Left ventricle myocardium superior (tissue), 1 donor: ENCODE data around the gene IGFLR1. TPM values are rescaled to one million over a fixed set of nuclear protein-coding genes. Genes with fewer than 3 reads are reported as not detected.
"Not testable (repeated sequence)": the region's sequence is repeated elsewhere in the genome, so short reads cannot be mapped to it uniquely, and the experiment has no call there.

Experiments
- ATAC-seq: fragments of 200-7000 bp; cut with Tn5 transposase; one replicate; pipeline ENCODE4 v1.9.1; 2020; ENCODE audit warnings: mild to moderate bottlenecking, moderate library complexity
- DNase-seq: peaks from one replicate; pipeline ENCODE4 v3.0.0-alpha.2; 2020
- intact Hi-C: fragments of 100-400 bp; cut with micrococcal nuclease; formaldehyde crosslinking; loops from one replicate; pipeline ENCODE4 v1.11.0; 2022
- total RNA-seq: library from RNA; stranded (reverse); fragmentation: NEBNext Ultra II Directional; extraction: Animal tissue kit (Norgen Biotek cat#: 25700); gene quantifications from one replicate; pipeline ENCODE4 v1.2.1, GENCODE V29; 2021
- donor health status: DM: no; HTN: yes; CAD: no; lungs with severe emphysema.

IGFLR1 gene
- total RNA-seq, 1 donor from 2014 or later = 3.2 TPM

DNA sequence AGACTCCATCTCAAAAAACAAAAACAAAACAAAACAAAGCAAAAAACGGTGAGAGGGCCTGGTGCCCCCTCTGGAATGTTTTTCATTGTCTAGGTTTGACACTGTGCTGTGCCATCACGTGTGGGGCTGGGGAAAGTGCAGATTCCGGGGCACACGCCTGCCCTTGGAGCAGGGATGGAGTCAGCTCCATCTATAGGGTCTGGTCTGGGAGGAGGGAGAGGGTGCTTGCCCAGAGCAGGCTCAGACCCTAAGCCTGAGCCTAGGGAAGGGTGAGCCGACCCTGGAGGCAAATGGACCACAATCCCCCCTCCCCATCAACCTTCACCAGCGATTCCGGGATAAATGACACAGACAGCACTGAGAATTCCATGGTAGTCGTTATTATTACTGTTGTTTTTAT lies 48.8 kb downstream of the IGFLR1 start:
- DNase-seq (no peak), ATAC-seq (peak; percentile 29)
- intact Hi-C loops = no loop called here

DNA sequence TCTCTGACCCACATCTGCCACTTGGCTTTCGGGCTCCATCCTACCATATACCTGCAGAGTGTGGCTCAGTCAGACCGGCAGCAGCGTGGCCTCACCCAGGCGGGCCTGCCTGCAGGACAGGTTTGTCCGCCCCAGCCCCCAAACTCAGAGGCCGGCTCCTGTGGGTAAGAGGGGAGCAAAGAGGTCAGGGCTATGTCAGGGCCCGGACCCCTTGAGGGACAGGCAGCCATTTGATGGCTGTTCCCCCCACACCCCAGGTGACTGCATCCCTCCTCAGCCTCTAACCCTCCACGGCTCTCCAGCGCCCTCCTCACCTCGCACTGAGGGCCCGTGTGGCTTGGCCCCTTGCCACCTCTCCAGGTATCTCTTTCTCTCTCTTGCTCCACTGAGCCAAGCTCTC lies 50.2 kb downstream of the IGFLR1 start:
- no peak for DNase-seq

DNA sequence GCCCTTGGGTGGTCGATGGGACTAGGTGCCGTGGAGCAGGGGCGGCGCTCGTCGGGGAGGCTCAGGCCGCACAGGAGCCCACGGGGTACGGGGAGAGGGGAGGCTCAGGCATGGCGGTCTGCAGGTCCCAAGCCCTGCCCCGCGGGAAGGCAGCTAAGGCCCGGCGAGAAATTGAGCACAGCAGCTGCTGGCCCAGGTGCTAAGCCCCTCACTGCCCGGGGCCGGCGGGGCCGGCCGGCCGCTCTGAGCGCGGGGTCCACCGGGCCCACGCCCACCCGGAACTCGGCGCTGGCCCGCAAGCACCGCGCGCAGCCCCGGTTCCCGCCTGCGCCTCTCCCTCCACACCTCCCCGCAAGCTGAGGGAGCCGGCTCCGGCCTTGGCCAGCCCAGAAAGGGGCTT lies 51.1 kb downstream of the IGFLR1 start:
- intact Hi-C loops, DNase-seq, ATAC-seq: not testable (repeated sequence)

More for the DNA sequence above, 50.2 kb downstream of the IGFLR1 start:
- intact Hi-C loops = no loop called here
- ATAC-seq = no peak

DNA sequence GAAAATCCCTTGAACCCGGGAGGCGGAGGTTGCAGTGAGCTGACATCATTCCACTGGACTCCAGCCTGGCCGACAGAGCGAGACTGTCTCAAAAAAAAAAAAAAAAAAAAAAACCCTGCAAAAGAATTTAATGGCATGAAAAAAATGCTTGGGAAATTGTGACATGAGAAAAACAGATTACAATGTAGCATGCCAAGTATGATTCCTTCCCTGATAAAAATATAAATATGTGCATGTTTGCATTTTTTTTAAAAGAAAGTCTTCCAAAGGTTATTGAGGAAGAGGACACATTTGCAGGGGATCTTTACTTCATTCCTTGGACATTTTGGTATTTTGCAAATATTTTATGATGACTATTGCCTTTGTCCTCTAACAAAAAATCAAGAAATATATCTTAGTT lies 52.4 kb downstream of the IGFLR1 start:
- DNase-seq = no peak
- intact Hi-C loops = no loop called here

More for the DNA sequence above, 52.4 kb downstream of the IGFLR1 start:
- ATAC-seq = no peak

Other genes starting within 250 kb of the IGFLR1 start
- gene DMKN, start 228.8 kb downstream of the IGFLR1 start, total RNA-seq = 16.1 TPM
- not detected for gene SBSN, start 214.1 kb downstream of the IGFLR1 start, total RNA-seq
- not detected for gene GAPDHS, start 209.0 kb downstream of the IGFLR1 start, total RNA-seq
- gene TMEM147, start 196.8 kb downstream of the IGFLR1 start, total RNA-seq = 84.4 TPM
- gene ATP4A, start 178.8 kb downstream of the IGFLR1 start, total RNA-seq = not detected
- gene PMIS2, start 156.3 kb downstream of the IGFLR1 start, total RNA-seq = not detected
- gene HAUS5, start 129.7 kb downstream of the IGFLR1 start, total RNA-seq = 3.9 TPM
- 51.0 TPM for gene RBM42, start 113.4 kb downstream of the IGFLR1 start, total RNA-seq
- 0.27 TPM for gene ETV2, start 100.7 kb downstream of the IGFLR1 start, total RNA-seq
- gene COX6B1, start 94.1 kb downstream of the IGFLR1 start, total RNA-seq = 1,553 TPM
- not detected for gene UPK1A, start 75.9 kb downstream of the IGFLR1 start, total RNA-seq
- not detected for gene ZBTB32, start 37.9 kb downstream of the IGFLR1 start, total RNA-seq
- 15.8 TPM for gene KMT2B, start 24.4 kb downstream of the IGFLR1 start, total RNA-seq
- 18.4 TPM for gene U2AF1L4, start 3.0 kb upstream of the IGFLR1 start, total RNA-seq
- gene PSENEN, start 3.2 kb upstream of the IGFLR1 start, total RNA-seq = 41.3 TPM
- 8.3 TPM for gene LIN37, start 6.1 kb upstream of the IGFLR1 start, total RNA-seq
- gene HSPB6, start 14.6 kb upstream of the IGFLR1 start, total RNA-seq = 676 TPM
- gene PROSER3, start 15.7 kb upstream of the IGFLR1 start, total RNA-seq = 5.2 TPM
- 4.2 TPM for gene ARHGAP33, start 33.1 kb upstream of the IGFLR1 start, total RNA-seq
- not detected for gene PRODH2, start 70.4 kb upstream of the IGFLR1 start, total RNA-seq
- not detected for gene NPHS1, start 110.1 kb upstream of the IGFLR1 start, total RNA-seq
- 0.12 TPM for gene KIRREL2, start 114.5 kb upstream of the IGFLR1 start, total RNA-seq
- gene APLP1, start 126.1 kb upstream of the IGFLR1 start, total RNA-seq = 25.7 TPM
- 3.8 TPM for gene NFKBID, start 158.1 kb upstream of the IGFLR1 start, total RNA-seq
- 7.1 TPM for gene HCST, start 160.1 kb upstream of the IGFLR1 start, total RNA-seq
- gene TYROBP, start 165.8 kb upstream of the IGFLR1 start, total RNA-seq = 28.5 TPM
- gene LRFN3, start 193.9 kb upstream of the IGFLR1 start, total RNA-seq = 7.5 TPM